HepG2 (cell line): ENCODE results near the gene C6orf136. TPM values are rescaled to one million over a fixed set of nuclear protein-coding genes. Genes with fewer than 3 reads are reported as not detected.

ENCODE experiments used
- ADNP ChIP-seq: sonication (generic); formaldehyde crosslinking; IDR thresholded peaks from 2 replicates; pipeline ENCODE4 v1.4.0; 2020; ENCODE audit warnings: missing genetic modification reagents
- CHD2 ChIP-seq: IDR thresholded peaks from 2 replicates; pipeline ENCODE4 v1.6.1; 2011; ENCODE audit warnings: low read depth, low read length, improper control_type of control experiment
- DR1 ChIP-seq: sonication (generic); formaldehyde crosslinking; IDR thresholded peaks from 2 replicates; pipeline ENCODE4 v1.8.0; 2021; ENCODE audit warnings: mild to moderate bottlenecking, missing genetic modification reagents, inconsistent platforms
- FOSL2 ChIP-seq: sonication (generic); formaldehyde crosslinking; IDR thresholded peaks from 2 replicates; pipeline ENCODE4 v1.4.0; 2020; ENCODE audit warnings: missing genetic modification reagents
- FOXO1 ChIP-seq: sonication (generic); formaldehyde crosslinking; IDR thresholded peaks from 2 replicates; pipeline ENCODE4 v1.4.0; 2020; ENCODE audit warnings: missing genetic modification reagents
- GTF3A ChIP-seq: sonication (generic); formaldehyde crosslinking; conservative IDR thresholded peaks from 2 replicates; pipeline ENCODE4 v1.4.0; 2020; ENCODE audit warnings: mild to moderate bottlenecking, missing genetic modification reagents
- HMG20B ChIP-seq: conservative IDR thresholded peaks from 2 replicates; pipeline ENCODE4 v1.6.1; 2016; ENCODE audit warnings: missing genetic modification reagents, missing compliant biosample characterization
- KDM2A ChIP-seq: sonication (generic); formaldehyde crosslinking; IDR thresholded peaks from 2 replicates; pipeline ENCODE4 v1.4.0; 2020; ENCODE audit warnings: low read depth, missing genetic modification reagents, borderline replicate concordance
- MAFF ChIP-seq: IDR thresholded peaks from 2 replicates; pipeline ENCODE4 v1.6.1; 2011; ENCODE audit warnings: low read depth, low read length, improper control_type of control experiment
- PRPF4 ChIP-seq: fragments of 200-400 bp; formaldehyde crosslinking; IDR thresholded peaks from 2 replicates; pipeline ENCODE4 v1.6.1; 2016; ENCODE audit warnings: low read length, low read depth; ENCODE audit not compliant: poor library complexity, severe bottlenecking
- SKI ChIP-seq: fragments of 450-650 bp; IDR thresholded peaks from one replicate; pipeline ENCODE4 v1.6.1; 2018; ENCODE audit warnings: mild to moderate bottlenecking; ENCODE audit not compliant: partially characterized antibody
- XBP1 ChIP-seq: sonication (generic); formaldehyde crosslinking; IDR thresholded peaks from 2 replicates; pipeline ENCODE4 v1.5.0; 2020; ENCODE audit warnings: missing genetic modification reagents
- ZBTB21 ChIP-seq: sonication (generic); formaldehyde crosslinking; IDR thresholded peaks from 2 replicates; pipeline ENCODE4 v1.4.0; 2020; ENCODE audit warnings: missing genetic modification reagents
- ZNF138 ChIP-seq: sonication (generic); formaldehyde crosslinking; IDR thresholded peaks from 2 replicates; pipeline ENCODE4 v1.5.0; 2020; ENCODE audit warnings: mild to moderate bottlenecking, low read depth, missing genetic modification reagents
- ZNF383 ChIP-seq: sonication (generic); formaldehyde crosslinking; IDR thresholded peaks from 2 replicates; pipeline ENCODE4 v1.4.0; 2020; ENCODE audit warnings: missing genetic modification reagents, mild to moderate bottlenecking, borderline replicate concordance
- ZNF660 ChIP-seq: sonication (generic); formaldehyde crosslinking; IDR thresholded peaks from 2 replicates; pipeline ENCODE4 v1.5.1; 2020; ENCODE audit warnings: mild to moderate bottlenecking, low read depth, missing genetic modification reagents, borderline replicate concordance
- ZNF766 ChIP-seq: sonication (generic); formaldehyde crosslinking; IDR thresholded peaks from 2 replicates; pipeline ENCODE4 v1.5.0; 2020; ENCODE audit warnings: missing genetic modification reagents, borderline replicate concordance
- ZNF782 ChIP-seq: sonication (generic); formaldehyde crosslinking; IDR thresholded peaks from 2 replicates; pipeline ENCODE4 v1.4.0; 2020; ENCODE audit warnings: missing genetic modification reagents, mild to moderate bottlenecking, borderline replicate concordance
- ZNF788 ChIP-seq: sonication (generic); formaldehyde crosslinking; IDR thresholded peaks from 2 replicates; pipeline ENCODE4 v1.5.0; 2020; ENCODE audit warnings: mild to moderate bottlenecking, missing genetic modification reagents, borderline replicate concordance
- ZSCAN9 ChIP-seq: IDR thresholded peaks from 2 replicates; pipeline ENCODE4 v1.6.1; 2016; ENCODE audit warnings: borderline replicate concordance
- polyA plus RNA-seq, 8 experiments: library from polyadenylated mRNA; depleted of rRNA in 3 of 8; stranded (reverse) in 7 of 8; unstranded in 1 of 8; fragments of >200 nt; fragmentation: Illumina TruSeq in 4 of 8; extraction: Trizol in 4 of 8; gene quantifications; 2 replicates each; pipeline versions ENCODE4 v1.2.1 to v1.2.3, GENCODE V29; 2011 to 2016; ENCODE audit warnings: low read depth in 4 of 8, missing spikeins in 1 of 8, mixed read lengths in 1 of 8; ENCODE audit not compliant: insufficient read depth in 1 of 8
- total RNA-seq, 5 experiments: library from RNA; depleted of rRNA; stranded (reverse); fragments of >200 nt; fragmentation: Illumina TruSeq; extraction: Trizol; gene quantifications; 2 replicates each; pipeline ENCODE4 v1.2.3, GENCODE V29; 2016; ENCODE audit warnings: low read depth in 1 of 5
- TF ChIP-seq, protein P1 (sequence below): sonication (generic); formaldehyde crosslinking; IDR thresholded peaks from 2 replicates; pipeline ENCODE4 v1.4.0; 2020; ENCODE audit warnings: mild to moderate bottlenecking, missing genetic modification reagents
- TF ChIP-seq, protein P2 (sequence below): sonication (generic); formaldehyde crosslinking; IDR thresholded peaks from 2 replicates; pipeline ENCODE4 v1.4.0; 2020; ENCODE audit warnings: missing genetic modification reagents
- TF ChIP-seq, protein P3 (sequence below): sonication (generic); formaldehyde crosslinking; IDR thresholded peaks from 2 replicates; pipeline ENCODE4 v1.5.0; 2020; ENCODE audit warnings: mild to moderate bottlenecking, missing genetic modification reagents

Gene C6orf136
- total and polyA plus RNA-seq, 2 of the 13 experiments (the other 11 are each of a cell fraction or from before 2014, with no cell fraction given): 12.0 to 26.2 TPM

DNA sequence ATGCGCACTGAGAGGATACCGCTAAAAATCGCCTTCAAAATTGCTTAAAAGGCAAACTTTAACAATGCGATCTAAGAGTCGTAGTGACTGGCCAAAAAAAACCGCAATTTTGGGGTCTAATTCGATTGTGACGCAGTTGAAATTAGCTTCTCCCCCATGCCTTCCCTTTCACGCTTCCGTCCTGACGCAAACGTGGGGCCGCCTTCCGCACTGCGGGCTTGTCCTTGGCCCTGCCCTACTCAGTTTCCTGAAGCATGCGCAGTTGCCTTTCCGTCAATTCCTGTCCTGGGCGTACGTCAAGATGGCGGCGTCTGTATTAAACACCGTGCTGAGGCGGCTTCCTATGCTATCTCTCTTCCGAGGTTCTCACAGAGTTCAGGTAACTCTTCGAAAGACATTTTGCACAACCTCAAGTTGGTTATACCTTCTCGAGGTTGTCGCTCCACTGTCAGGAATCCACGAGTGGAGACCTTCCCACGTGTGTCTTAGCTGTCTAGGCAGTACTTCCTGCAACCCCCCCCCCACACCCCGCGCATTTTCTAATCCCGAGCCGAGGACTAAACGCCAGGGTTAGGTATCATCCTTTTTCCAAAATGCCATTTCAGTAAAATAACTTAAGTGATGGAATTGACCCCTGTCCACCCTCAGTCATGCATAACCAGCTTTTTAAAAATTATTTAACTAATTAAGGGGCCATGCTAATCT, 29.2 kb upstream of the C6orf136 start, which contains the start of gene MRPS18B (continued):
- TF ChIP-seq KDM2A: no peak; the same call in 1 of the 2 replicates
- no peak for TF ChIP-seq PRPF4
- TF ChIP-seq FOSL2 (CRISPR knock-in tag): no peak
- no peak; the same call in 1 of the 2 replicates for TF ChIP-seq ZNF766 (CRISPR knock-in tag)
- no peak for TF ChIP-seq GTF3A
- peak; percentile 53; the same call in 1 of the 2 replicates for TF ChIP-seq FOXO1 (CRISPR knock-in tag)
- no peak for TF ChIP-seq XBP1
- no peak for TF ChIP-seq HMG20B (CRISPR knock-in tag)
- TF ChIP-seq, protein P1, sequence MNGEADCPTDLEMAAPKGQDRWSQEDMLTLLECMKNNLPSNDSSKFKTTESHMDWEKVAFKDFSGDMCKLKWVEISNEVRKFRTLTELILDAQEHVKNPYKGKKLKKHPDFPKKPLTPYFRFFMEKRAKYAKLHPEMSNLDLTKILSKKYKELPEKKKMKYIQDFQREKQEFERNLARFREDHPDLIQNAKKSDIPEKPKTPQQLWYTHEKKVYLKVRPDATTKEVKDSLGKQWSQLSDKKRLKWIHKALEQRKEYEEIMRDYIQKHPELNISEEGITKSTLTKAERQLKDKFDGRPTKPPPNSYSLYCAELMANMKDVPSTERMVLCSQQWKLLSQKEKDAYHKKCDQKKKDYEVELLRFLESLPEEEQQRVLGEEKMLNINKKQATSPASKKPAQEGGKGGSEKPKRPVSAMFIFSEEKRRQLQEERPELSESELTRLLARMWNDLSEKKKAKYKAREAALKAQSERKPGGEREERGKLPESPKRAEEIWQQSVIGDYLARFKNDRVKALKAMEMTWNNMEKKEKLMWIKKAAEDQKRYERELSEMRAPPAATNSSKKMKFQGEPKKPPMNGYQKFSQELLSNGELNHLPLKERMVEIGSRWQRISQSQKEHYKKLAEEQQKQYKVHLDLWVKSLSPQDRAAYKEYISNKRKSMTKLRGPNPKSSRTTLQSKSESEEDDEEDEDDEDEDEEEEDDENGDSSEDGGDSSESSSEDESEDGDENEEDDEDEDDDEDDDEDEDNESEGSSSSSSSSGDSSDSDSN (CRISPR knock-in tag): no peak; the same call in 1 of the 2 replicates
- TF ChIP-seq ADNP: no peak
- no peak for TF ChIP-seq ZSCAN9 (CRISPR knock-in tag)
- no peak for TF ChIP-seq ZNF138 (CRISPR knock-in tag)
- TF ChIP-seq, protein P2, sequence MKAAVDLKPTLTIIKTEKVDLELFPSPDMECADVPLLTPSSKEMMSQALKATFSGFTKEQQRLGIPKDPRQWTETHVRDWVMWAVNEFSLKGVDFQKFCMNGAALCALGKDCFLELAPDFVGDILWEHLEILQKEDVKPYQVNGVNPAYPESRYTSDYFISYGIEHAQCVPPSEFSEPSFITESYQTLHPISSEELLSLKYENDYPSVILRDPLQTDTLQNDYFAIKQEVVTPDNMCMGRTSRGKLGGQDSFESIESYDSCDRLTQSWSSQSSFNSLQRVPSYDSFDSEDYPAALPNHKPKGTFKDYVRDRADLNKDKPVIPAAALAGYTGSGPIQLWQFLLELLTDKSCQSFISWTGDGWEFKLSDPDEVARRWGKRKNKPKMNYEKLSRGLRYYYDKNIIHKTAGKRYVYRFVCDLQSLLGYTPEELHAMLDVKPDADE (CRISPR knock-in tag): no peak
- TF ChIP-seq MAFF: peak; percentile 58
- TF ChIP-seq CHD2: 0 out of 2 replicates have a peak, but pooled peaks have one; percentile 31
- no peak for TF ChIP-seq SKI
- TF ChIP-seq ZNF782 (CRISPR knock-in tag): no peak; the same call in 1 of the 2 replicates
- TF ChIP-seq ZNF788 (CRISPR knock-in tag): peak; percentile 43; the same call in 1 of the 2 replicates
- TF ChIP-seq ZNF383: no peak
- TF ChIP-seq ZBTB21: peak; percentile 46
- no peak for TF ChIP-seq ZNF660 (CRISPR knock-in tag)
- TF ChIP-seq, protein P3, sequence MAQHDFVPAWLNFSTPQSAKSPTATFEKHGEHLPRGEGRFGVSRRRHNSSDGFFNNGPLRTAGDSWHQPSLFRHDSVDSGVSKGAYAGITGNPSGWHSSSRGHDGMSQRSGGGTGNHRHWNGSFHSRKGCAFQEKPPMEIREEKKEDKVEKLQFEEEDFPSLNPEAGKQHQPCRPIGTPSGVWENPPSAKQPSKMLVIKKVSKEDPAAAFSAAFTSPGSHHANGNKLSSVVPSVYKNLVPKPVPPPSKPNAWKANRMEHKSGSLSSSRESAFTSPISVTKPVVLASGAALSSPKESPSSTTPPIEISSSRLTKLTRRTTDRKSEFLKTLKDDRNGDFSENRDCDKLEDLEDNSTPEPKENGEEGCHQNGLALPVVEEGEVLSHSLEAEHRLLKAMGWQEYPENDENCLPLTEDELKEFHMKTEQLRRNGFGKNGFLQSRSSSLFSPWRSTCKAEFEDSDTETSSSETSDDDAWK (CRISPR knock-in tag): no peak
- TF ChIP-seq DR1 (CRISPR knock-in tag): peak; percentile 68
